GM12892 (cell line): ENCODE measurements around the gene MPP1.

Source experiments
- DNase-seq: peaks from one replicate; pipeline ENCODE4 v3.0.0; 2011; ENCODE audit not compliant: insufficient read length
- FAIRE-seq: peaks from 2 replicates; lab custom pipeline; 2011; peaks lifted over from hg19 to GRCh38; lab: Jason Lieb, UNC
- POLR2A ChIP-seq: IDR thresholded peaks from 2 replicates; pipeline ENCODE4 v1.6.1; 2011; ENCODE audit warnings: low read depth, low read length, control low read depth
- POLR2AphosphoS5 ChIP-seq: IDR thresholded peaks from 2 replicates; pipeline ENCODE4 v1.6.1; 2011; ENCODE audit warnings: low read depth, low read length, control low read depth
- TAF1 ChIP-seq: IDR thresholded peaks from 2 replicates; pipeline ENCODE4 v1.6.1; 2011; ENCODE audit warnings: low read depth, mild to moderate bottlenecking, control low read depth, low read length, borderline replicate concordance

Gene MPP1

DNA sequence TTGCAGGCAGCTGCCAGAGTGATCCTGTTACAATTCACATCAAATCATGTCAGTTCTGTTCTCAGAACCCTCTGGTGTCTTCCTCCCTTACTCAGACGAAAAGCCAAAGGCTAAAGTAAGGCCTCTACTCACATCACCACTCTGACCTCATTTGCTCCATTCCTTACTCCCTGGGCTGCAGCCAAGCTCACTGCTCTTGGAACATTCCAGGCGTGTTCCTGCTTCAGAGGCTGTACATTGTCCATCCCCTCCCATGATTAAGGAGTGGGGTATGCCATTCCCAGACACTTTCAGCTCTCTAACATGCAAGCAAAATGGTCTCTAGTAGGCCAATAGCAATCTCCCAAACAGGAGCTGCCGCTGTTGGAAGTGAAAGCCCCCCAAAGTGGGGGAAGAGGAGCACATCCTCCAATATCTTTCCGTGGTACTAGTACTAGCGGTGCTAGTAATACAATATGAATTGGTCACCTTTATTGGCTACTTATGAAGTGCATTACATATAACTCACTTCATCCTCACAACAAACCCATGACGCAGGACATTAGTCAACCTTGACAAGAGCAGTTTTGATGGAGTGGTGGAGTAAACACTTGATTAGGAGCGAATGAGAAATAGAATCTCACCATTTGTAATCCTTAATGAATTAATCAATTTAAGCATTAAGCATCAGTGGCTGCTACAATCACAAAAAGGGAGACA lies 69.4 kb downstream of the MPP1 start:
- no peak for DNase-seq
- FAIRE-seq = no peak
- TF ChIP-seq POLR2A (no peak), POLR2AphosphoS5 (no peak), TAF1 (no peak)

DNA sequence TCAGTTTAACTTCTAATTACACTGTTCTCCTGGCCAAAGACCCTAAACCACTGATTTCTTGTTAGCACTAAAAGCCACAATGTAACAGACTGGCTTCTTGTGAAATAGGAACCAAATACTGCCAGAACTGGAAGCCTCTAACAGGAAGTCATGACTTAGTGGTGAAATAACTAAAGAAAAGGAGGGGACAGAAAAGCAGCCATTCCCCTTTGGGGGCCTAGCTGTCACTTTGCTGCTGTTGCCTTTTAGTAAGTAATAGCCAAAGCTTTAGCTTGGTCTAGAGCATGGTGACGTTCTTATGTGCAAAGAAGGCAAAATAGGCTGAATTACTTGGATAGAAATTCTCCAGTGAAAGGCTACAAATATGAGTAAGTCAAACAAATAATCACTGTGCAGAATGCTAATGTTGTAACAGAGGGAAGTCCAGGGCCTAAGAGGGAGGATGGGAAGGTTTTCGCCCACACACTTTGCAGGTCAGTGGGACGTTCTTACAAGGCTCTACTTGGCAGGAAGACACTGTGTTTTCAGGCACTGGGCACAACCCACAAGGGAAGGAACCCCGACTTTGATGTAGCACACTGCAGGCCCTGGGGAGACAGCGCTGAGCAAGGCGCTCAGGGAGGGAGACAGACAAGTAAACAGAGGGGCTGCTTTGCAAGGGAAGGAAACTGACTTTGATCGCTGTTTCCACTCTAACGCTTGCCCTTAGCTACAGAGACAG lies 71.1 kb downstream of the MPP1 start:
- no peak for DNase-seq

DNA sequence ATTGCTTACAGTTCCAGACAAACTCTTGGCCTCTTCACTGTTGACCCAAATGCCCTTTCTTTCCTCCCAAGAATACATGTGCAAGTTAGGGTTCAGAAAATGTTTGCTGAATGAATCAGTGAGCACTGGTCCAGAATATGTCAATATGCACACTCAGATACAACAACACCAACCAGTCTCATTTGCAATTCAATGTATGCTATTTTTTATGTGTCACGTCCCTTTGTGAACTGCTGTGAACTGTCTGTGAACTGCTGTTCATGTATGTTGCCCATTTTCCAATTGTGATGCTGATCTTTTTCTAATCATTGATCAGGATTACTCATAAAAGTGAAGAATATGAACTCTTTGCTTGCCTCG lies 72.2 kb downstream of the MPP1 start:
- FAIRE-seq (no peak), DNase-seq (no peak)
- TF ChIP-seq POLR2A = no peak
- no peak for TF ChIP-seq TAF1
- no peak for TF ChIP-seq POLR2AphosphoS5

More for the DNA sequence above, 71.1 kb downstream of the MPP1 start:
- no peak for TF ChIP-seq POLR2A
- no peak for TF ChIP-seq POLR2AphosphoS5
- no peak for TF ChIP-seq TAF1
- peak; percentile 77 for FAIRE-seq

DNA sequence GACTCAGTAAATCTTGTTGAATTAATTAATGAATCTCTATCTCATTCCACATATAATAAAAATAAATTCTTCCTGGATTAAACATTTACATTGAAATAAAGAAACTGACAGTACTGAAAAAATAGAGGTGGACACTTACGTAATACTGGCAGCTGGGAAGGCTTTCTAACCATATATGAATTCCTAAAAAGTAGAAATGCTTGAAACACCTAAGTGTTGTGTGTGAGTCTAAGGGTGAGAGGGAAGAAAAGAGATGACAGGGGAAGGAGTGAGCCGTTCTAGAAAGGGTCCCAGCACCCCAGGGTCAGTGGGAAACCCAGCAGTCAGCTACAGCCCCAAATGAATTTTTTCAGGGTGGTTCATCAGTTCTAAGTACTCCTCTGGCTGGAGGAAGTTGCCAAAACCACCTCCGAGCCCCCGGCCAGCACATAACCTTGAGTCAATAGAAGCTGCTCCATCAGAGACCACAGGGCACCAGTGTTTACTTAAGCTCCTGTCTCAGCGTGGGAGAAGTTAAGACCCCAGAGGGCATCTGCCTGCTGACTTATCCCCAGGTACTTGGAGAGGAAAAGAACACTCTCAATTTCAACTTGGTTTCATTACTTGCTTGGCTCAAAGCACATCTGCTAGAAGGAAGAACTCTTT lies 72.7 kb downstream of the MPP1 start:
- FAIRE-seq (peak; percentile 64), DNase-seq (no peak)
- no peak for TF ChIP-seq TAF1
- TF ChIP-seq POLR2A = no peak
- no peak for TF ChIP-seq POLR2AphosphoS5

DNA sequence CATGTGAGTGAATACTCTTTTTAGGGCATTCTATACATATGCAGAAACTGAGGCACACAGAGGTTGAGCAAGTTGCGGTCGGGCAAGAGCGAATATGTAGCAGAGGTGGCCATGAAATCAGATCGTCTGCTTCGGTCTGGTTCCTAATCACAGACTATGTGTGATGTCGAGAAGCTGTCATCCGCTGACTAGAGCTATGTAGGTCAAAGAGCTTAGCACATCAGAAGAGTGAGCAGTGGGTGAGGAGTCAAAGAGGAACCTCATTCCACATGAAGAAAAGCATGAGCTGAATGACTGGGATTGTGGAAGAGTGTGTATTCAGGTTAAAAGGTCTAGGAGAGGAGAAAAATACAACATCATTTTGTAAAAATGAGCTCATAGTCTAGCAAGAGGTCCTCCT lies 73.4 kb downstream of the MPP1 start:
- FAIRE-seq (no peak), DNase-seq (no peak)
- TF ChIP-seq POLR2A (no peak), POLR2AphosphoS5 (no peak), TAF1 (no peak)

DNA sequence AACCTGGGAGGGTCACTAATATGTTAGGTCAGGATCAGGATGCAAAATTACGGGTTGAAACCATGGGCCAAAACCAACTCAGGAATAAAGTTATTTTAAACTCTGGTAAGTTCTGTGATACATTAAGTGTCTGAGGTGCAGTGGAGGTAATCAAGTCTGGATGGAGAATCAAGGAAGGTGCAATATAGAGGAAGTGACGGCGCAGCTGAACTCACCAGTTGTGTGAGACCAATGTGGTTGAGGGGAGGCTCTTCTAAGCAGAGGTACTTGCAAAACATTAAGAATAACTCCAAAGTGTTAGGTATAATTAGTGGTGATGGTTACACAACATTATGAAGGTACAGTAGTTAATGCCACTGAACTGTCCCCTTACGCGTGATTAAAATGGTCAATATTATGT lies 74.1 kb downstream of the MPP1 start:
- TF ChIP-seq POLR2A (no peak), TAF1 (no peak), POLR2AphosphoS5 (no peak)
- no peak for FAIRE-seq
- DNase-seq = no peak

DNA sequence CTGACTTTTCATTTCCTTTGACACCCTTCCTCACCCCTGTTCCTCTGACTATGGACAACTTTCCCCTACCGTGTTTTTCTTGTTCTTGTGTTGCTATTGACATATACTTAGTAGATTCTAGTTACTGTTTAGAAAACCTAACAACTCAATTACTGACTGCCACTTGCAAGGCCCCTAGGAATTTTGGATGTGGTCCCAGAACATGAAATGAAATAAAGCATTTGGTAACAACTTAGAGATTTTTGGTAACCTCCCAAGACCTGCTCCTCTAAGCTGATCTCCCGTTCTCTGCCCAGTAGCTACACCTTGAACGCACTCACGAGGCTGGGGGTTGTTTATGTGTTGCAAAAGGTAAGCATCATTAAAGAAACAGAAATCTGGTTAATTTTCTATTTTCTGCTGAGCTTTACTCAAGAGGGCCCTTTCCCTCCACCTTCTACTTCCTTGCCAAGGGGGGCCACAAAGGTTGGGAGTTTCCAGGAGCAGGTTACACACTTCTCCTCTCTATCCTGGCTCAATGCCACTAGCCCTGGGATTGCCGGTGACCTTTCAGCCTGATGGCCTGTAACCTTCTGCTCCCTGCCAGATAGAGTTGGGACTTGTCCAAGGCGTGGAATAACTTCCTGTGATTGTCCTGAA lies 74.9 kb downstream of the MPP1 start:
- TF ChIP-seq POLR2AphosphoS5 (no peak), POLR2A (no peak), TAF1 (no peak)
- FAIRE-seq = no peak
- DNase-seq = no peak

DNA sequence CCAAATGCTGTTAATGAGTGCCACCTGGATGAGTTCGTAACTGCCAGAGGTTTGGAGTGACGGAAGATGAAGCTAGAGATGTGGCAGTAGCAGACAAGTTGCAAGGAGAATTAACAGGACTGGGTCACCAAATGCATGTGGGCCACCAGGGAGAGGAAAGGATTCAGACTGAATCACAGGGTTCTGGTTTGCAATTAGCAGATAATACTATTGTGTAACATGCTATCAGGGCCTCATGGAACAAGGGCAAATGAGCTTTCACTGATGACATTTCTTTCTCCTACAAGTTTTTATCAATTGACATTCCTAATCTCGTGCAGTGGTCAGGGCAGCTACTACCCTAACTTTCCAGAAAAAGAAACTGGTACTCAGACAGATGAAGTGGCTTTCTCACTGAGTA lies 75.8 kb downstream of the MPP1 start:
- FAIRE-seq = peak; percentile 17
- no peak for DNase-seq
- no peak for TF ChIP-seq TAF1
- TF ChIP-seq POLR2A = no peak
- no peak for TF ChIP-seq POLR2AphosphoS5
